ENCODE measurements around the gene DOCK2. TPM values are rescaled to one million over a fixed set of nuclear protein-coding genes. Genes with fewer than 3 reads are reported as not detected.

DOCK2 gene
- total and polyA plus RNA-seq, 2 donors (not counting 3 experiments of a cell fraction or from before 2014, with no cell fraction given) = 0.62 to 4.8 TPM

DNA sequence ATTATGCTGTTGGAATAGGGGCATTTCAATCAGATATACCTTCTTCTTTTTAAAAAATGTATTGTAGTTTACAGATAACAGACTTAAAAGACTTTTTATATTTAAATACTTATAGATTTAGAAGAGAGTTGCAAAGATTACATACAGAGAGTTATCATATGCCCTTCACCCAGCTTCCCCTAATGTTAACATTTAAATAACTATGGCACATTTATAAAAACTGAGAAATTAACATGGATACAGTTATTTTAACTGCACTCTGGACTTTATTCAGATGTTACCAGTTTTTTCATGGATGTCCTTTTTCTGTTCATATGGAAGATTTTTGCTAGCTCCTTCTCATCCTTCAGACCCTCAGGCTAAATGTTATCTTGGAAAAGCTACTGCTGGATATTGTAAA is 123.2 kb downstream of the DOCK2 start:
- Histone ChIP-seq H3K79me2 (ENCODE audit: control insufficient read depth, insufficient read depth, low read length) (no peaks in the 10 kb centered on the region), H3K9me1 (replicated peaks; ENCODE audit: control insufficient read depth, extremely low read depth, insufficient read depth, low read length) (no peaks in the 10 kb centered on the region), H3K4me2 (ENCODE audit: insufficient read depth, low read length) (no peak overlapping the region), H3K9ac (replicated peaks; ENCODE audit: extremely low read depth, insufficient read depth, low read length) (no peak overlapping the region), H3K27ac (ENCODE audit: insufficient read depth, low read depth, low read length) (no peak overlapping the region), H3K27me3 (ENCODE audit: control insufficient read depth in 2 of 2, insufficient read depth in 2 of 2, low read length in 2 of 2) (peaks cover 0 to 3% of the 10 kb centered on the region in 2 experiments), H3K9me3 (replicated peaks; ENCODE audit: control insufficient read depth, insufficient read depth, low read length) (no peaks in the 10 kb centered on the region), H3K4me3 (replicated peaks in 1 of 3; ENCODE audit: insufficient read depth in 1 of 3, low read depth in 1 of 3, low read length in 3 of 3) (no peak overlapping the region), H2AFZ (ENCODE audit: low read depth, low read length) (no peak overlapping the region), H3K4me1 (ENCODE audit: control insufficient read depth, extremely low read depth, insufficient read depth, low read length) (no peaks in the 10 kb centered on the region), H4K20me1 (replicated peaks; ENCODE audit: control insufficient read depth, extremely low read depth, insufficient read depth, low read length) (no peaks in the 10 kb centered on the region), H3K36me3 (ENCODE audit: control insufficient read depth in 2 of 2, extremely low read depth in 1 of 2, insufficient read depth in 2 of 2, low read length in 2 of 2) (no peaks in the 10 kb centered on the region)
- no peak for TF ChIP-seq MYC (IDR thresholded peaks at IDR 0.05; ENCODE audit: low read depth, low read length)
- TF ChIP-seq, protein P1, sequence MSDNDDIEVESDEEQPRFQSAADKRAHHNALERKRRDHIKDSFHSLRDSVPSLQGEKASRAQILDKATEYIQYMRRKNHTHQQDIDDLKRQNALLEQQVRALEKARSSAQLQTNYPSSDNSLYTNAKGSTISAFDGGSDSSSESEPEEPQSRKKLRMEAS (IDR thresholded peaks at IDR 0.05; ENCODE audit: insufficient read depth, insufficient read length) = no peak
- TF ChIP-seq EZH2 (IDR thresholded peaks at IDR 0.05; ENCODE audit: borderline replicate concordance, low read depth, low read length, severe bottlenecking) = no peak
- TF ChIP-seq, protein P2, sequence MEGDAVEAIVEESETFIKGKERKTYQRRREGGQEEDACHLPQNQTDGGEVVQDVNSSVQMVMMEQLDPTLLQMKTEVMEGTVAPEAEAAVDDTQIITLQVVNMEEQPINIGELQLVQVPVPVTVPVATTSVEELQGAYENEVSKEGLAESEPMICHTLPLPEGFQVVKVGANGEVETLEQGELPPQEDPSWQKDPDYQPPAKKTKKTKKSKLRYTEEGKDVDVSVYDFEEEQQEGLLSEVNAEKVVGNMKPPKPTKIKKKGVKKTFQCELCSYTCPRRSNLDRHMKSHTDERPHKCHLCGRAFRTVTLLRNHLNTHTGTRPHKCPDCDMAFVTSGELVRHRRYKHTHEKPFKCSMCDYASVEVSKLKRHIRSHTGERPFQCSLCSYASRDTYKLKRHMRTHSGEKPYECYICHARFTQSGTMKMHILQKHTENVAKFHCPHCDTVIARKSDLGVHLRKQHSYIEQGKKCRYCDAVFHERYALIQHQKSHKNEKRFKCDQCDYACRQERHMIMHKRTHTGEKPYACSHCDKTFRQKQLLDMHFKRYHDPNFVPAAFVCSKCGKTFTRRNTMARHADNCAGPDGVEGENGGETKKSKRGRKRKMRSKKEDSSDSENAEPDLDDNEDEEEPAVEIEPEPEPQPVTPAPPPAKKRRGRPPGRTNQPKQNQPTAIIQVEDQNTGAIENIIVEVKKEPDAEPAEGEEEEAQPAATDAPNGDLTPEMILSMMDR (IDR thresholded peaks at IDR 0.05; ENCODE audit: extremely low read depth in 1 of 2, insufficient read depth in 1 of 2, low read depth in 1 of 2, low read length in 2 of 2) = no peak
- no peak for TF ChIP-seq FOS (IDR thresholded peaks at IDR 0.05; ENCODE audit: borderline replicate concordance, insufficient read depth, low read length)
- no peak for TF ChIP-seq POLR2AphosphoS5 (IDR thresholded peaks at IDR 0.05; ENCODE audit: insufficient read depth, low read depth, low read length)
- TF ChIP-seq GATA2 (IDR thresholded peaks at IDR 0.05; ENCODE audit: insufficient read depth, insufficient read length, low read depth, low read length) = no peak
- no peak for TF ChIP-seq JUN (IDR thresholded peaks at IDR 0.05; ENCODE audit: borderline replicate concordance, insufficient read depth, insufficient read length, low read depth)
- no peak for TF ChIP-seq POLR2A (IDR thresholded peaks at IDR 0.05; ENCODE audit: low read depth, low read length)
- FAIRE-seq (no peak), DNase-seq (ENCODE audit: low read depth, low spot score) (no peak)
- intact Hi-C loops (cut with micrococcal nuclease) (no loop called here), dilution Hi-C loops (cut with MboI; ENCODE audit: extremely low pct_ligation_motif_present, low sequenced_read_pairs) (no loop called here)
- POLR2A ChIA-PET = no interaction called here
- BruUV-seq (replicated peaks) = no TSS peak
- CTCF ChIA-PET = interaction anchor here (0.9 to 1.9 kb wide), 2 partner anchors 9 to 220 kb away, joined by 4 to 8 read pairs; partner anchors contain the start of gene INSYN2B
